Measurements from ENCODE around the gene ICAM1. TPM values are rescaled to one million over a fixed set of nuclear protein-coding genes. Genes with fewer than 3 reads are reported as not detected.

The ICAM1 gene
- total and polyA plus RNA-seq, 4 donors: 88.4 to 391 (median 185) TPM

DNA sequence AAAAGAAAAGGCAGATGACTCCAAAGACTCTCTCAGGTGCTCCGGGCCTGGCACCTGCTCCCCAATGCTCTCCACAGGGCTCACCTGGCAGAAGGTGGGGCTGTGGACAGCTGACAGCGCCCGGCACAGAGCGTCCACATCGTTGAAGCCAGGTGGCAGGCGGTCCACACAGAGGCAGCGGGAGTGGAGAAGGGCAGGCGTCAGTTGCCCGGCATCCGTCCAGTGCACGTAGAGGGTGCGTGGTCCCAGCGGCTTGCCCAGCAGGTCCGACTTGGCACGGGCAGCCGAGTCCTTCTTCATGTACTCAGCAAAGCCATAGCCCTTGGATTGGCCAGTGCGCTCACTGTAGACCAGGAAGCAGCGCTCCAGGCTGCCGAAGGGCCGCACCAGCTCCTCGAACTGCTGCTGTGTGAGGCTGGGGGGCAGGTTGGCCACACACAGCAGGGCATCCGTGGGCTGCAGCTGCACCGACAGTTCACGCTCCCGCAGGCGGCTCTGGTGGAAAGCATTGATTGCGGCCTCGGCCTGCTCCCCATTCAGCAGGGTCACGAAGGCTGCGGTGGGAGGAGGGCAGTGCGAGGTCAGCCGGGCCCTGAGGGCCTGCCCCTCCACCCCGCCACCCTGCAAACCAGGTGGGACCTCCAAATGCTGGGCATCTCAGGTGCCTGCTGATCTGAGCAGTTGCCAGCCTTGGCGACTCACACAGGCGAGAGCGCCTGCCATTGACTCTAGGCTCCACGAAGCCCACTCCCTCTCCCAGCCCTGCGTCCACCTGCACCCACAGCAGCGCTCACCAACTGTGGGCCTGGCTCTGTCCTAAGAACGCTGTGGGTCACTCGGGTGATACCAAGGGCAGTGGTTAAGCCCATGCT is 57.9 kb downstream of the ICAM1 start:
- peaks cover 5 to 48% (median 31%) of the 10 kb centered on the region in 4 donors for H3K36me3 ChIP-seq (ENCODE audit: control insufficient read depth in 4 of 4, insufficient read depth in 4 of 4, low read length in 4 of 4)
- ATAC-seq (ENCODE audit: insufficient read depth, low FRiP score) (no peak), DNase-seq (no peak)
- WGBS, 2 donors: 96 to 97% methylated on average over 41 of the region's 41 CpGs
- H3K9me3 ChIP-seq (ENCODE audit: control insufficient read depth in 4 of 4, insufficient read depth in 3 of 4, low read length in 3 of 4): no peaks in the 10 kb centered on the region
- no peak overlapping the region for H3K4me3 ChIP-seq
- no peak for TF ChIP-seq CTCF (IDR thresholded peaks at IDR 0.05; ENCODE audit: control extremely low read depth, extremely low read depth)
- H3K4me1 ChIP-seq (ENCODE audit: control insufficient read depth in 5 of 5, insufficient read depth in 5 of 5, low read length in 5 of 5): peaks cover 0 to 12% (median 7%) of the 10 kb centered on the region in 5 donors
- no peaks in the 10 kb centered on the region for H3K27me3 ChIP-seq (ENCODE audit: control insufficient read depth in 3 of 3, insufficient read depth in 3 of 3, low read length in 2 of 3)
- no peak overlapping the region for H3K9ac ChIP-seq (ENCODE audit: insufficient read depth in 1 of 2, low read length in 2 of 2)
- no peak overlapping the region for H3K27ac ChIP-seq (ENCODE audit: low read depth in 1 of 2, low read length in 1 of 2)

GRCh38 chr19:10329555-10329954 is 58.6 kb downstream of the ICAM1 start:
- Histone ChIP-seq H3K27me3 (ENCODE audit: control insufficient read depth in 3 of 3, insufficient read depth in 3 of 3, low read length in 2 of 3) (no peaks in the 10 kb centered on the region), H3K36me3 (ENCODE audit: control insufficient read depth in 4 of 4, insufficient read depth in 4 of 4, low read length in 4 of 4) (peaks cover 2 to 44% (median 30%) of the 10 kb centered on the region in 4 donors), H3K4me3 (no peak overlapping the region), H3K9ac (ENCODE audit: insufficient read depth in 1 of 2, low read length in 2 of 2) (no peak overlapping the region), H3K4me1 (ENCODE audit: control insufficient read depth in 5 of 5, insufficient read depth in 5 of 5, low read length in 5 of 5) (peaks cover 0 to 19% (median 9%) of the 10 kb centered on the region in 5 donors), H3K9me3 (ENCODE audit: control insufficient read depth in 4 of 4, insufficient read depth in 3 of 4, low read length in 3 of 4) (no peaks in the 10 kb centered on the region), H3K27ac (ENCODE audit: low read depth in 1 of 2, low read length in 1 of 2) (no peak overlapping the region)
- no peak for ATAC-seq (ENCODE audit: insufficient read depth, low FRiP score)
- no peak for DNase-seq
- no peak for TF ChIP-seq CTCF (IDR thresholded peaks at IDR 0.05; ENCODE audit: control extremely low read depth, extremely low read depth)
- 95 to 96% methylated on average over 13 of the region's 13 CpGs for WGBS, 2 donors

DNA sequence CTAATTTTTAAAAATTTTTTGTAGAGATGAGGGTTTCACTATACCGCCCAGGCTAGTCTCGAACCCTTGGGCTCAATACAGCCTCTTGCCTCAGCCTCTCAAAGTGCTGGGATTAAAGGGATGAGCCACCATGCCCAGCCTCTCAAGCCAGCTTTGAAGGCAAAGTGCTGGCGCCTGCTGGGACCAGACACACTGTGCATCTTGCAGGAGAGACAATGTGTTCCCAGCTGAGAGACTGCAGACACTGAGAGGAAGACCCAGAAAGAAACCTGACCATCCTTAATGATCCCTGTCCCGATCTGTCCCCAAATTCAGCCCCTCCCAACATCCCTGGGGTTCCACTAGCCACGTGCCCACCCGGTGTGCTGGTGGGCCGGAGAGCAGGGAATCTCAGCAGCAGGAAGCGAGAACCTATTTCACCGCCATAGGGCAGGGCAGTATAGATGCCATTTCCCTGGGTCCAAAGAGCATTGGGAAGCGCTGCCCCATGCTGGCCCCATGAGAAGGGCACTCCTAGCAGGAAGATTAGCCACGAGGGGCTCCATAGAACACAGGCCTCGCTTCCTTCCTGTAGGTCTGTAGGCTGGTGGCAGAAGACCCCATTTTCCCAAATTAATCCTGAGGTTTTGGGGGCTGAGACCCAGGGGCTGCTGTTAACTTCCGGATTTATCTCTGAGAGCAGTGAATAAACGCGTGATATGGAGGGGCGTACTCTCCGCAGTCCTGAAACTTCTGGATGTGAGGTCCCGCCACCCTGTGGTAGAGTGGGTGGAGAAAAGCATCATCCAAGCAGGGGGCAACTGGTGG is 61.4 kb downstream of the ICAM1 start:
- Histone ChIP-seq H3K27me3 (ENCODE audit: control insufficient read depth in 3 of 3, insufficient read depth in 3 of 3, low read length in 2 of 3) (no peaks in the 10 kb centered on the region), H3K27ac (ENCODE audit: low read depth in 1 of 2, low read length in 1 of 2) (peak overlapping the region; percentile 88 to 99), H3K4me3 (peak overlapping the region; percentile 90), H3K4me1 (ENCODE audit: control insufficient read depth in 5 of 5, insufficient read depth in 5 of 5, low read length in 5 of 5) (peaks cover 0 to 25% (median 9%) of the 10 kb centered on the region in 5 donors), H3K36me3 (ENCODE audit: control insufficient read depth in 4 of 4, insufficient read depth in 4 of 4, low read length in 4 of 4) (peaks cover 0 to 26% (median 18%) of the 10 kb centered on the region in 4 donors), H3K9me3 (ENCODE audit: control insufficient read depth in 4 of 4, insufficient read depth in 3 of 4, low read length in 3 of 4) (no peaks in the 10 kb centered on the region), H3K9ac (ENCODE audit: insufficient read depth in 1 of 2, low read length in 2 of 2) (peak overlapping the region in 1 of 2 donors; percentile 40)
- WGBS, 2 donors: 33 to 39% methylated on average over 18 of the region's 18 CpGs
- no peak for DNase-seq
- no peak for TF ChIP-seq CTCF (IDR thresholded peaks at IDR 0.05; ENCODE audit: control extremely low read depth, extremely low read depth)
- no peak for ATAC-seq (ENCODE audit: insufficient read depth, low FRiP score)
